Omental fat pad (tissue), 4 donors: ENCODE measurements around the gene TUT7. TPM values are rescaled to one million over a fixed set of nuclear protein-coding genes. Genes with fewer than 3 reads are reported as not detected.
"Not testable (repeated sequence)": the region's sequence is repeated elsewhere in the genome, so short reads cannot be mapped to it uniquely, and the experiment has no call there.

Experiments
- ATAC-seq: fragments of 150-250 bp; one replicate; pipeline ENCODE4 v1.9.1; 2016; ENCODE audit warnings: mild to moderate bottlenecking, moderate library complexity; ENCODE audit not compliant: low FRiP score
- DNase-seq: peaks from one replicate; pipeline ENCODE4 v3.0.0-alpha.2; 2019; ENCODE audit warnings: low spot score
- CTCF ChIP-seq, 3 donors: fragments of 450-650 bp; IDR thresholded peaks; one replicate each; pipeline ENCODE4 v1.5.1; 2016 to 2017; ENCODE audit warnings: antibody characterized with exemption in 3 of 3, mild to moderate bottlenecking in 3 of 3, moderate library complexity in 2 of 3
- total RNA-seq, 4 donors: library from RNA; depleted of rRNA; stranded (reverse); fragments of >200 nt; gene quantifications; one replicate each; pipeline ENCODE4 v1.1.0, GENCODE V29; 2016

Gene TUT7
- total RNA-seq, 4 donors from 2014 or later = 50.8 to 61.8 (median 56.7) TPM

- ATAC-seq (no peak), DNase-seq (no peak)
- no peak for TF ChIP-seq CTCF (IDR thresholded peaks at IDR 0.05)
Observed at GRCh38 chr9:86301686-86302085, 52.5 kb downstream of the TUT7 start.

GRCh38 chr9:86300701-86301100 is 53.5 kb downstream of the TUT7 start:
- DNase-seq (no peak), ATAC-seq (no peak)
- no peak for TF ChIP-seq CTCF (IDR thresholded peaks at IDR 0.05)

GRCh38 chr9:86298873-86299272 is 55.3 kb downstream of the TUT7 start:
- no peak for ATAC-seq
- no peak for TF ChIP-seq CTCF (IDR thresholded peaks at IDR 0.05)
- DNase-seq = no peak

GRCh38 chr9:86290341-86290740 is 63.9 kb downstream of the TUT7 start:
- not testable (repeated sequence) for ATAC-seq, DNase-seq

GRCh38 chr9:86288499-86289198 is 65.6 kb downstream of the TUT7 start:
- no peak for DNase-seq
- ATAC-seq = no peak
- TF ChIP-seq CTCF (IDR thresholded peaks at IDR 0.05) = no peak

- DNase-seq (no peak), ATAC-seq (no peak)
- no peak for TF ChIP-seq CTCF (IDR thresholded peaks at IDR 0.05)
Observed at GRCh38 chr9:86287013-86287412, 67.2 kb downstream of the TUT7 start.

- no peak for TF ChIP-seq CTCF (IDR thresholded peaks at IDR 0.05)
- no peak for DNase-seq
- ATAC-seq = no peak
Observed at GRCh38 chr9:86286278-86286677, 67.9 kb downstream of the TUT7 start.
